Medulla oblongata (tissue), 1 donor: ENCODE measurements around the gene AK1.
A peak's percentile ranks its signal among the peaks of the same experiment; 100 is the strongest.
"Not testable (repeated sequence)": the region's sequence is repeated elsewhere in the genome, so short reads cannot be mapped to it uniquely, and the experiment has no call there.

Source experiments
- DNase-seq: peaks from one replicate; pipeline ENCODE4 v3.0.0-alpha.2; 2015; ENCODE audit errors: extremely low spot score

The AK1 gene

GRCh38 chr9:127884976-127885490 is 7.6 kb upstream of the AK1 start:
- no peak for DNase-seq

GRCh38 chr9:127884427-127884911 is 7.0 kb upstream of the AK1 start:
- no peak for DNase-seq

DNA sequence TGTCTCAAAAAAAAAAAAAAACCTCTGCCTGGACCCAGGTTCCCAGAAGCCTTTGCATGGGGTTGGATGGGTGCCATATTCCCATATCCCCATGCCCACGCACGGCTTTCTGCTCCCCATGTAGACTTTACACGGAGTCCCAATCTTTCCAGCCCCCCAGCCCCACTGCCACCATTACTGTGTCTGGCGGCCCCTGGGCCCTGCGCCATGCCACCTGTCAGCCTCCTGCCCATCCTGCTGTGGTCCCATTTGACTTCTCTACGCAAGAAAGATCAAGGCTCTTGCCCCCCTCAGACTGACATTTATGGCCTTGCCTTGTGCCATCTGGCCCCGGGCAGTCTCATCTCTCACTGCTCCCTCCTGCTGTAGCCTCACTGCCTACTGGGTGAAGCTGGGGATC is 6.5 kb upstream of the AK1 start:
- no peak for DNase-seq

GRCh38 chr9:127881715-127882114 is 4.2 kb upstream of the AK1 start:
- not testable (repeated sequence) for DNase-seq

DNA sequence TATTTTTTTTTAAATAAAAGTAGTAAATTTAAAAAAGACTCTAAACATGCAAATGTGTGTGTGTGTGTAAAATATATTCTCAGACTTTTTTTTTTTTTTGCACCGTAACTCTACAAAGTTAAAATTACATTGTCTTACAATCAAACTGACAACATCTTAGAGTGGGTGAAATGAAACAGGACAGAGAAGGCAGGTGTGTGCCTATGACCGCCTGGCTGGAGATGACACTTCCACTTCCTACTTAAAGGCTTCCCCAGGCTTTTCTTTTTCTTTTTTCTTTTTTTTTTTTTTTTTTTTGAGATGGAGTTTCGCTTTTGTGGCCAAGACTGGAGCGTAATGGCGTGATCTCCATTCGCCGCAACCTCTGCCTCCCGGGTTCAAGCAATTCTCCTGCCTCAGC is 2.7 kb upstream of the AK1 start:
- no peak for DNase-seq

GRCh38 chr9:127878652-127879390 is 1.3 kb upstream of the AK1 start:
- DNase-seq = no peak

GRCh38 chr9:127878001-127878651 is 651 bp upstream of the AK1 start:
- no peak for DNase-seq

DNA sequence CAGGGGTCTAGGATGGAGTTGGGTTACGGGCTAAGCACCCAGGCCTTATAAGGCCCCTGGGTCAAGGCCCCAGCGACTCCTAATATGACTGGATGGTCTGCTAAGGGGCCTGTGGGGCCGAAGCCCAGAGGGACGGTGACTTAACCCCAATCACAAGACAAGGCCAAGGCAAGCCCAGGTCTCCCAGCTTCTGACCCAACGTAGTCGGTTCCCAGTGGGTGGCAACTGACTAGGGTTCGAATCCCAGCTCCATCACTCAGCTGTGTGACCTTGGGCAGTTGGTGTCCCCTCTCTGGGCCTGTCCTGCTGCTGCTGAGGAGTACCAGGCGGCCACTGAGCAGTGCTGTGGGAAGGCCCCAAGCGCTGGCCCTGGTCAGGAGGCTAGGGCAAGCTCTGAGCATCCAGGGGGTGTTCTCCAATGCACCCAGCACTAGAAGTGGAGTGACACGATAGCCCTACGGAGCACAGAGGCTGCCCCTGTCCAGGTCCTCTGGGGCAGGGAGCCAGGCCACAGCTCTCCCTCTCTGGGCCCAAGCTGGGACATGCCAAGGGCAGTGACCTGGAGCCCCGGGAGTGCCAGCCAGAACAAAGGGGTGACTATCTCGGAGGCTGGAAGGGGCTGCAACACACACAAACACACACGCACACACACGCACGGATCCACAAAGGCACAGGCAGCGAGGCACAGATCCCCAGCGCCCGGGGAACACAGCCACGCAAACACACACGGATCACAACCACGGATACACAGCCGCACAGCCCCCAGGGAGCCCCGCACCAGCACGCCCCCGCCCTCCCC is 512 bp downstream of the AK1 start:
- peak; percentile 32 for DNase-seq

DNA sequence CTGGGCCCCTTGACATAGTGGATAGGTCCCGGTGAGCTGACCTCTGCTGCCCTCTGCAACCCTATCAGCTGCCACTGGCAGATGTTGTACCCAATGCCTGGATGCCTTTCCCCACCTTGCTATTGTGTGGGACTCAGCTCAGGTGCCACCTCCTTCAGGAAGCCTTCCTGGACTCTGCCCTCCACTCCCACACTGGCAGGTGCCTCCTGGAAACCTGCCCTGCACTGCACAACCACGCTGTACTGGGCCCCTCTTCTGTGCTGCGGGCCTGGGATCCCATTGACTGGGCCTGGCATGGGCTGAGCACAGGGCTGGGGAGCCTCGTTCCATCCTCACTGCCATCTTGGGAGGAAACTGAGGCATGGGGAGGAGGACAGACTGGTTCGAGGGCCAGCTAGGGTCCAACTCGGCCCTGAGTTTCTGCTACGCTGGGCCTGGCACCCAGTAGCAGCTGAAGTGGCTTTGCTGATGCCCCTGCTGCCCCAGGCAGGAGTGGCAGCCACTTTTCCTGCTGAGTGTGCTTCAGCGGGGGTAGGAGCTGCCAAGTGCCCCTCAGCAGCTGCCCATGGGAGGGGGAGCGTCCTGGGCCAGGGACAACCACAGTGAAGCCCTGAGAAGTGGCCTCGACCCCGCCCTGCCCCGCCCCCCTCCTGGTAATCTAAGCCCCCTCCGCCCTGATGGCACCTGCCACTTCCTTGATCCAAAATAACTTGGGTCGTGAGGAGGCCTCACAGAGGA is 1.3 kb downstream of the AK1 start:
- no peak for DNase-seq

- DNase-seq = no peak
Measured at GRCh38 chr9:127875306-127875966, 2.0 kb downstream of the AK1 start.

DNA sequence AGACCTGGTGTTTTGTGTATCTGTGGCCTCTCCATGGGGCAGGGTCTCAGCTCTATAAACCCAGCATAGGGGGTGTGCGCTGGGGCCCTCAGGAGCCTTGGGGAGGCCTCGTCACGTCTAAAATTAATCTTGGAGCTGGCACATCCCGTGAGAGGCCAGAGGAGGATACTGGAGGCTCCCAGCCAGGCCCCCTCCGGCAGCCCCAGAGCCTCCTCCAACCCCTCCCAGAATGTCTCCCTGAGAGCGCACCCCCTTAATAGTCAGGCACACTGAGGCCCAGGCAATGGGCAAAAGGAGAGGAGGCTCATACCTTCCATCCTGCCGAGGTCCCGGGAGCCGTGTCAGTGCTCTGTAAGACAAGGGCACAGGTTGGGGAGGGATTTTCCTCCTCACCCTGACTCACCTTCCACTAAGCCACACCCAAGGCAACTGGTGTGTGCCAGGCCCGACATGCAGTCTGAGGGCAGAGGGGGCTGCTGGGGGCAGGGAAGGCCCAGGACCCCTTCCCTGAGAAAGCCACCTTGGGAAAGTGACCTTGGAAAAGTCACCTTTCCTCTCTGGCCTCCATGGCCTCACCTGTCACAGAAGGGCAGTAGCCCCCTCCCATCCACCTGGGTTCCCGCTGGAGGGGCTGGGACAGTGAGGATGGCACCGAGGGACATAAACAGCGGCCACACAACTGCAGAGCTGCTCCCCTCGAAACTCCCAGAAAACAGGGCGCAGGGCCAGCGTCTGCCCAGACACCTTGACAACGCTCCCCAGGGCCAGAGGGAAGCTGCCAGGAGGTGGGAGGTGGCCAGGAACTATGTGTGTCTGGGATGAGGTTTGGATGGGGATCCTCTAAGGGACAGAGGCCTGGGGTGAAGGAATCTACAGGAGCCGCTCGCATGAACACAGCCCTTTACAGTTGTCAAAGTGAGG is 2.9 kb downstream of the AK1 start:
- DNase-seq = peak; percentile 74

- peak; percentile 92 for DNase-seq
Measured at GRCh38 chr9:127873886-127874285, 3.6 kb downstream of the AK1 start.

- peak; percentile 81 for DNase-seq
Measured at GRCh38 chr9:127873223-127873691, 4.2 kb downstream of the AK1 start.

- DNase-seq = no peak
Measured at GRCh38 chr9:127872369-127873222, 4.9 kb downstream of the AK1 start.

GRCh38 chr9:127871531-127871930 is 5.9 kb downstream of the AK1 start:
- no peak for DNase-seq

GRCh38 chr9:127870887-127871286 is 6.6 kb downstream of the AK1 start:
- no peak for DNase-seq

DNA sequence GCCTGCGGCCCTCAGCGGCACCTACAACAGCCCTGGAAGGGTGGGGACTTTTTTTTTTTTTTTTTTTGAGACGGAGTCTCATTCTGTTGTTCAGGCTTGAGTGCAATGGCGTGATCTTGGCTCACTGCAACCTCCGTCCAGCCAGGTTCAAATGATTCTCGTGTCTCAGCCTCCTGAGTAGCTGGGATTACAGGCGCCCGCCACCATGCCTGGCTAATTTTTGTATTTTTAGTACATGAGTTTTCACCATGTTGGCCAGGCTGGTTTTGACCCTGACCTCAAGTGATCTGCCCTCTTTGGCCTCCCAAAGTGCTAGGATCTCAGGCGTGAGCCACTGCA is 7.4 kb downstream of the AK1 start:
- DNase-seq = not testable (repeated sequence)

- peak; percentile 89 for DNase-seq
Measured at GRCh38 chr9:127869310-127870152, 7.9 kb downstream of the AK1 start.
